GM23338 (cell line): ENCODE measurements around the gene FBLIM1.

Source experiments
- CREB1 ChIP-seq: fragments of 250-450 bp; sonication (Bioruptor Pico); IDR thresholded peaks from 2 replicates; pipeline ENCODE4 v1.5.0; 2020; ENCODE audit warnings: low read depth, mild to moderate bottlenecking, moderate library complexity
- ETS1 ChIP-seq: IDR thresholded peaks from 2 replicates; pipeline ENCODE4 v1.6.1; 2016; ENCODE audit warnings: antibody characterized with exemption
- EZH2 ChIP-seq: fragments of 200-600 bp; sonication (generic); IDR thresholded peaks from one replicate; pipeline ENCODE4 v1.8.0; 2017; ENCODE audit warnings: antibody characterized with exemption, mild to moderate bottlenecking, low read depth; ENCODE audit not compliant: unreplicated experiment
- EZH2phosphoT487 ChIP-seq: fragments of 200-600 bp; sonication (generic); IDR thresholded peaks from one replicate; pipeline ENCODE4 v1.8.1; 2018; ENCODE audit warnings: antibody characterized with exemption; ENCODE audit not compliant: unreplicated experiment
- JUNB ChIP-seq: IDR thresholded peaks from one replicate; pipeline ENCODE4 v1.6.1; 2016; ENCODE audit warnings: antibody characterized with exemption; ENCODE audit not compliant: unreplicated experiment
- NANOG ChIP-seq: IDR thresholded peaks from 2 replicates; pipeline ENCODE4 v1.6.1; 2016; ENCODE audit warnings: antibody characterized with exemption, borderline replicate concordance
- POLR2AphosphoS5 ChIP-seq: IDR thresholded peaks from 2 replicates; pipeline ENCODE4 v1.6.1; 2016; ENCODE audit warnings: antibody characterized with exemption, low read depth
- STAT1 ChIP-seq: IDR thresholded peaks from one replicate; pipeline ENCODE4 v1.6.1; 2016; ENCODE audit warnings: antibody characterized with exemption; ENCODE audit not compliant: unreplicated experiment
- ZNF114 ChIP-seq: fragments of 250-450 bp; sonication (Bioruptor Pico); IDR thresholded peaks from 2 replicates; pipeline ENCODE4 v1.5.0; 2020; ENCODE audit warnings: mild to moderate bottlenecking, moderate library complexity
- ZNF462 ChIP-seq: fragments of 250-450 bp; sonication (Bioruptor Pico); IDR thresholded peaks from 2 replicates; pipeline ENCODE4 v1.5.0; 2020; ENCODE audit warnings: mild to moderate bottlenecking, moderate library complexity
- TF ChIP-seq, protein P1 (sequence below): IDR thresholded peaks from one replicate; pipeline ENCODE4 v1.6.1; 2018; ENCODE audit warnings: antibody characterized with exemption; ENCODE audit not compliant: unreplicated experiment
- TF ChIP-seq, protein P2 (sequence below), 2 experiments: fragments of 200-600 bp in 1 of 2; sonication (generic) in 1 of 2; conservative IDR thresholded peaks; 2 replicates each; pipeline versions ENCODE4 v1.5.1 to v1.6.1; 2016 to 2017; ENCODE audit warnings: antibody characterized with exemption in 2 of 2, low read depth in 2 of 2, mild to moderate bottlenecking in 2 of 2, moderate library complexity in 1 of 2

DNA sequence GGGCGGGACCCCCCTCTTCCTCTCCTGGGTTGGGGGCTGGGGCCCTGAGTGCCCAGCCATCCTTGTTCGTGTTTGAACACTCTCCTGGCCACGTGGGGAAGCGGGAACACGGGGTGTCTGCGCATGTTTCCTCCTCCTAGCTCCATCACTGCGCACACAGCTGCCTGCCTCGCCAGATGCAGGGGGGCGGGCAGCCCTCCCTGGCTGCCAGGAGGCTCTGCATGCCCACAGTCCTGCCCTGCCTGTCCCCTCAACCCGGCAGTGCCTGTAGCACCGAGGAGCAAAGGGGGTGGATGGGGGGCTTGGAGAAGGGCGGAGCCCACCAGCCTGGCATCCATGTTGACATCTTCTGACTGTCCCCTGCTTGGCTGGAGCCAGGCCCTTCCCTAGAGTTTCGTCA, 24.3 kb upstream of the FBLIM1 start:
- TF ChIP-seq, protein P1, sequence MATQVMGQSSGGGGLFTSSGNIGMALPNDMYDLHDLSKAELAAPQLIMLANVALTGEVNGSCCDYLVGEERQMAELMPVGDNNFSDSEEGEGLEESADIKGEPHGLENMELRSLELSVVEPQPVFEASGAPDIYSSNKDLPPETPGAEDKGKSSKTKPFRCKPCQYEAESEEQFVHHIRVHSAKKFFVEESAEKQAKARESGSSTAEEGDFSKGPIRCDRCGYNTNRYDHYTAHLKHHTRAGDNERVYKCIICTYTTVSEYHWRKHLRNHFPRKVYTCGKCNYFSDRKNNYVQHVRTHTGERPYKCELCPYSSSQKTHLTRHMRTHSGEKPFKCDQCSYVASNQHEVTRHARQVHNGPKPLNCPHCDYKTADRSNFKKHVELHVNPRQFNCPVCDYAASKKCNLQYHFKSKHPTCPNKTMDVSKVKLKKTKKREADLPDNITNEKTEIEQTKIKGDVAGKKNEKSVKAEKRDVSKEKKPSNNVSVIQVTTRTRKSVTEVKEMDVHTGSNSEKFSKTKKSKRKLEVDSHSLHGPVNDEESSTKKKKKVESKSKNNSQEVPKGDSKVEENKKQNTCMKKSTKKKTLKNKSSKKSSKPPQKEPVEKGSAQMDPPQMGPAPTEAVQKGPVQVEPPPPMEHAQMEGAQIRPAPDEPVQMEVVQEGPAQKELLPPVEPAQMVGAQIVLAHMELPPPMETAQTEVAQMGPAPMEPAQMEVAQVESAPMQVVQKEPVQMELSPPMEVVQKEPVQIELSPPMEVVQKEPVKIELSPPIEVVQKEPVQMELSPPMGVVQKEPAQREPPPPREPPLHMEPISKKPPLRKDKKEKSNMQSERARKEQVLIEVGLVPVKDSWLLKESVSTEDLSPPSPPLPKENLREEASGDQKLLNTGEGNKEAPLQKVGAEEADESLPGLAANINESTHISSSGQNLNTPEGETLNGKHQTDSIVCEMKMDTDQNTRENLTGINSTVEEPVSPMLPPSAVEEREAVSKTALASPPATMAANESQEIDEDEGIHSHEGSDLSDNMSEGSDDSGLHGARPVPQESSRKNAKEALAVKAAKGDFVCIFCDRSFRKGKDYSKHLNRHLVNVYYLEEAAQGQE: no peak
- no peak for TF ChIP-seq POLR2AphosphoS5
- TF ChIP-seq, protein P2, sequence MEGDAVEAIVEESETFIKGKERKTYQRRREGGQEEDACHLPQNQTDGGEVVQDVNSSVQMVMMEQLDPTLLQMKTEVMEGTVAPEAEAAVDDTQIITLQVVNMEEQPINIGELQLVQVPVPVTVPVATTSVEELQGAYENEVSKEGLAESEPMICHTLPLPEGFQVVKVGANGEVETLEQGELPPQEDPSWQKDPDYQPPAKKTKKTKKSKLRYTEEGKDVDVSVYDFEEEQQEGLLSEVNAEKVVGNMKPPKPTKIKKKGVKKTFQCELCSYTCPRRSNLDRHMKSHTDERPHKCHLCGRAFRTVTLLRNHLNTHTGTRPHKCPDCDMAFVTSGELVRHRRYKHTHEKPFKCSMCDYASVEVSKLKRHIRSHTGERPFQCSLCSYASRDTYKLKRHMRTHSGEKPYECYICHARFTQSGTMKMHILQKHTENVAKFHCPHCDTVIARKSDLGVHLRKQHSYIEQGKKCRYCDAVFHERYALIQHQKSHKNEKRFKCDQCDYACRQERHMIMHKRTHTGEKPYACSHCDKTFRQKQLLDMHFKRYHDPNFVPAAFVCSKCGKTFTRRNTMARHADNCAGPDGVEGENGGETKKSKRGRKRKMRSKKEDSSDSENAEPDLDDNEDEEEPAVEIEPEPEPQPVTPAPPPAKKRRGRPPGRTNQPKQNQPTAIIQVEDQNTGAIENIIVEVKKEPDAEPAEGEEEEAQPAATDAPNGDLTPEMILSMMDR (conservative IDR thresholded peaks at IDR 0.05; ENCODE audit: low read depth in 2 of 2): no peak
- TF ChIP-seq EZH2phosphoT487: no peak
- no peak for TF ChIP-seq EZH2
- no peak for TF ChIP-seq CREB1 (CRISPR knock-in tag)
- TF ChIP-seq STAT1: no peak
- no peak for TF ChIP-seq ETS1
- no peak for TF ChIP-seq JUNB
- TF ChIP-seq ZNF114 (CRISPR knock-in tag): no peak
- no peak for TF ChIP-seq ZNF462
- TF ChIP-seq NANOG: no peak
